Activated CD8-positive, alpha-beta memory T cell treated with anti-CD3 and anti-CD28 coated beads, Interleukin-2, amount 50 U/mL, for 1 hour (primary cell): ENCODE data around the gene SPDYE5.

Source experiments
- DNase-seq: peaks from one replicate; pipeline ENCODE4 v3.0.0-alpha.2; 2020; ENCODE audit errors: extremely low read depth

Gene SPDYE5

GRCh38 chr7:75536940-75537538 is 44.9 kb downstream of the SPDYE5 start:
- no peak for DNase-seq

- no peak for DNase-seq
Observed at GRCh38 chr7:75537731-75538130, 45.6 kb downstream of the SPDYE5 start.

- DNase-seq: no peak
Observed at GRCh38 chr7:75546237-75547015, 54.3 kb downstream of the SPDYE5 start.
